Stimulated activated naive B cell treated with anti-CD40 and anti-IgM and Interleukin-4, amounts not matched to agents 10 μg/mL and 1 μg/mL and 100 μg/mL, for 72 hours (primary cell): ENCODE measurements around the gene PLA2G4D.
A peak's percentile ranks its signal among the peaks of the same experiment; 100 is the strongest.
"Not testable (repeated sequence)": the region's sequence is repeated elsewhere in the genome, so short reads cannot be mapped to it uniquely, and the experiment has no call there.

Source experiments
- ATAC-seq, 2 donors: fragments of 150-1000 bp; cut with Tn5 transposase; replicated peaks; 2 replicates each; pipeline ENCODE4 v1.10.0; 2021; ENCODE audit warnings: moderate library complexity in 1 of 2
- DNase-seq: peaks from one replicate; pipeline ENCODE4 v3.0.0; 2021
- H3K27ac Mint-ChIP-seq: one replicate; pipeline ENCODE4 v1.8.0; 2022; ENCODE audit warnings: mild to moderate bottlenecking, mixed read lengths
- H3K27me3 Mint-ChIP-seq, 2 donors: one replicate each; pipeline ENCODE4 v1.8.0; 2022; ENCODE audit warnings: mixed read lengths in 2 of 2
- H3K36me3 Mint-ChIP-seq, 2 donors: one replicate each; pipeline ENCODE4 v1.8.0; 2022; ENCODE audit warnings: mixed read lengths in 2 of 2, mild to moderate bottlenecking in 1 of 2
- H3K4me1 Mint-ChIP-seq, 2 donors: one replicate each; pipeline ENCODE4 v1.8.0; 2022; ENCODE audit warnings: mixed read lengths in 2 of 2, mild to moderate bottlenecking in 1 of 2
- H3K4me3 Mint-ChIP-seq, 2 donors: one replicate each; pipeline ENCODE4 v1.8.0; 2022; ENCODE audit warnings: mild to moderate bottlenecking in 2 of 2, mixed read lengths in 2 of 2, moderate library complexity in 1 of 2
- H3K9me3 Mint-ChIP-seq, 2 donors: one replicate each; pipeline ENCODE4 v1.8.0; 2022; ENCODE audit warnings: mixed read lengths in 2 of 2, mild to moderate bottlenecking in 1 of 2

PLA2G4D gene

DNA sequence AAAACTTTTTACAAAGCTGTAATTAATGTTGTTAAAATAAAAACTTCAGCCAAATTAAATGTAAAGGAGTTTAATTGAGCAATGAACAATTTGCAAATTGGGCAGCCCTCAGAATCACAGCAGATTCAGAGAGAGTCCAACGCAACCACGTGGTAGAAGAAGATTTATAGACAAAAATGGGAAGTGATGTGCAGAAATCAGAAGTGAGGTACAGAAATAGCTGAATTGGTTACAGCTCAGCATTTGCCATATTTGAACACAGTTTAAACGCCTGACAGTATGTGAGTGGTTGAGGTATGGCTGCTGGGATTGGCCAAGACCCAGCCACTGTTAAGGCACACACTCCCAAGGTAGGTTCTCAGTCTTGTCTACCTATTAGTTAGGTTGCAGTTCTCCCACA is 14.4 kb upstream of the PLA2G4D start:
- DNase-seq (no peak), ATAC-seq (no peak)
- Mint-ChIP-seq H3K9me3 (peaks cover 0 to 3% of the 10 kb centered on the region in 2 donors), H3K27me3 (peaks cover 12 to 21% of the 10 kb centered on the region in 2 donors), H3K4me1 (peaks cover 10 to 14% of the 10 kb centered on the region in 2 donors), H3K36me3 (no peaks in the 10 kb centered on the region), H3K27ac (no peak overlapping the region), H3K4me3 (no peak overlapping the region)

DNA sequence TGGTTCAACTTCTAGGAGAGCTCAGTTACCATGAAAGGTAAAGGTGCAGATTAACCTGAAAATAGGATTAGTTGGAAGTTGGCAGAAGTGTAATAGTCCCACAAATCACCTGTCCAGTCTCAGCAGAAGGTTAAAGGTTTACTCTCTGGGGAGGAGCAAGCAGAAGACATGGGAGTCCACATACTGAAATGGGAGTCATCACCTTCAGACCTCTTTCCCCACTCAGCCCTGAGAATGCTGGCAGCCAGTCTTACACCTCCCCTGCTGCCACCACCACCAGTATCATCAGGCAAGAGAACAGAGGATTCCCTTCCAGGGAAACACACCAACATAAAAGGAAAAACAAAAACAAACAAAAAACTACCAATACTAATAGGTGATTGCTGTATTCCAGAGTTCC is 13.8 kb upstream of the PLA2G4D start:
- Mint-ChIP-seq H3K4me1 (peaks cover 10 to 14% of the 10 kb centered on the region in 2 donors), H3K4me3 (no peak overlapping the region), H3K36me3 (no peaks in the 10 kb centered on the region), H3K27ac (peak overlapping the region; percentile 73), H3K27me3 (peaks cover 12 to 21% of the 10 kb centered on the region in 2 donors), H3K9me3 (peaks cover 0 to 3% of the 10 kb centered on the region in 2 donors)
- ATAC-seq = no peak
- DNase-seq = no peak

DNA sequence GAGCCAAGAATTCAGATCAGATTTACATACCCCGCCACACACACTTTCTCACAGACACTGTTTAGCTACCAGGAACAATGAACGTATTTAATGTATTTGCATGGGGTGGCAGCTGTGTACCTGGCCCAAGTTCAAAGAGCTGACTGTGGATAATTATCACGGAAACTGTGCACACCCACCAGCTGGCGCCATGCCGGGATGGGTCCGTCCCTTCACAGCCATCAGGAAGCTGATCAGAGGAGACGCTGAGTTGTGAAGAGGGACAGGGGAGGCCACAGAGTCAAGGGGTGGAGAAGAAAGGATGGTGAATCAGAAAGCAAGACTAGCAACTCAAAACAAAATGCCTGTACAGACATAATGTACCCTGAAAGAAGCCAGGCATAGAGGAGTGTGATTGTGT is 13.1 kb upstream of the PLA2G4D start:
- ATAC-seq (no peak), DNase-seq (no peak)
- Mint-ChIP-seq H3K27me3 (peaks cover 12 to 21% of the 10 kb centered on the region in 2 donors), H3K36me3 (no peaks in the 10 kb centered on the region), H3K27ac (no peak overlapping the region), H3K9me3 (peaks cover 0 to 1% of the 10 kb centered on the region in 2 donors), H3K4me1 (peaks cover 12 to 14% of the 10 kb centered on the region in 2 donors), H3K4me3 (no peak overlapping the region)

GRCh38 chr15:42106288-42106687 is 11.9 kb upstream of the PLA2G4D start:
- Mint-ChIP-seq H3K27me3 (peaks cover 9 to 21% of the 10 kb centered on the region in 2 donors), H3K27ac (no peak overlapping the region), H3K36me3 (no peaks in the 10 kb centered on the region), H3K4me1 (peaks cover 12 to 14% of the 10 kb centered on the region in 2 donors), H3K9me3 (no peaks in the 10 kb centered on the region), H3K4me3 (no peak overlapping the region)
- ATAC-seq (no peak), DNase-seq (no peak)

DNA sequence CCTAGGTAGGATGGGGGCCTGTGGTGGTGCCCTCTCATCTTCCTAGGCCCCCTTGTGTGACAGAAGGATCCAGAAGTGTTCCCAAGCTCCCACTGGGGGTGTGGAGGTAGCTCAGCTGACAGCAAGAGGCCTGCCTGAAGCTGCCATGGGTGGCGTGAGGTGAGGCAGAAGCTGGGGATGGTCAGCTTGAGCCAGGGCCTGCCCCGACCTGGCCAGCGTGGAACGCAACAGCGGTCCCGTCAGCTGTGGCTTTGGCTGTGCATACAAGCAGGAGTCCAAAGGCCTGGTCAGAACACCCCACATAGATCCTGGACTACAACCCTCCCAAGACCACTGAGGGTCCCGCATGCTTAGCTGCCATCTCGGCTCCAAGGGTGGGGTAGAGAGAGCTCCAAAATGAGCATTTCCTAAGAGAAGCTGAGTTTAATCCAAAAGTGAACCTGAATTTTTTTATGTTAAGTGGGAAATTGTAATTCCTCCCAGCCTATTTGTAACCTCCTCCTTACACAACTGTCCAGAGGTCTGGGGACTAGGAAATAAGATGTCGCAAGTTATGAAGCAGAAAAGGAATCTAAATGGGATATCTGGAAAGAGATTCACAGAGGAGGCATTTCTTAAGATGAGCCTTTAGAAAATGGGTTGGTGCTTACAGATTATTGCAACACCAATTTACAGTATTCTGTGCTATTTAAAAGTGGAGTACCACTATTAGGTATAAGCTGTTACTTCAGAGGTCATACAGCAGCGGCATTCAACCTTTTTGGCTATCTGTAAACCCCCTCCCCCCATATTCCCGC is 9.9 kb upstream of the PLA2G4D start:
- Mint-ChIP-seq H3K27me3 (peaks cover 0 to 12% of the 10 kb centered on the region in 2 donors), H3K36me3 (no peaks in the 10 kb centered on the region), H3K9me3 (no peaks in the 10 kb centered on the region), H3K27ac (no peak overlapping the region), H3K4me1 (peaks cover 12 to 13% of the 10 kb centered on the region in 2 donors), H3K4me3 (no peak overlapping the region)
- DNase-seq (no peak), ATAC-seq (no peak)

DNA sequence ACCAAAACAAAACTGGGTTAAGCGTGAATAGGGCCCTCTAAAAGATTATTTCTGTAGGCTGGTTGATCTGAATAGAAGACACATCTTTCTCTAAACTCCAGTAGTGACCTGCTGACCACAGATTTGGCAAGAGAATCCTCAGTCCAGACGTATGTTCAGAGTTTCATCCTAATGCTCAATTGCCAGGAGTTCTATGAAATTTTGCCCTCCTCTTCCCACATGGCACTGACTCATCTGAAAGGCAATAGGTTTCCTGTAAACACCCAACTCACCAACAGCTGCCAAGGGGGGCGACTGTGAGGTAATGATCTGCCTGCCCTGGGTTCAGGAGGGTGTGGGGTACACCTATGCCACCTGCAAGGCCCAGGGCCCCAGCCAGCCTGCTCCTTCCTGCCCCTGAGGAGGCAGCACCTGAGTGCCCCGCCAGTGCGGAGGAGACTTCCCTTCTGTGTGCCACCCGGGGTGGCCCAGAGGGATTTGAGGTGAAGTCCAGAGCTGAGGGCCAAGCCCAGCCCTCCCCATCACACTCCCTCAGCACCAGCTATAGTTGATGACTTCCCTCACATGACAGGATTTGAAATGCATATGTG is 8.4 kb upstream of the PLA2G4D start:
- ATAC-seq (no peak), DNase-seq (no peak)
- Mint-ChIP-seq H3K27me3 (peaks cover 0 to 7% of the 10 kb centered on the region in 2 donors), H3K27ac (no peak overlapping the region), H3K9me3 (no peaks in the 10 kb centered on the region), H3K36me3 (no peaks in the 10 kb centered on the region), H3K4me3 (no peak overlapping the region), H3K4me1 (peaks cover 0 to 2% of the 10 kb centered on the region in 2 donors)

- H3K4me3 Mint-ChIP-seq = no peak overlapping the region
- ATAC-seq (no peak), DNase-seq (no peak)
- H3K36me3 Mint-ChIP-seq = no peaks in the 10 kb centered on the region
- H3K9me3 Mint-ChIP-seq = no peaks in the 10 kb centered on the region
- no peak overlapping the region for H3K27ac Mint-ChIP-seq
- H3K27me3 Mint-ChIP-seq = peaks cover 2 to 4% of the 10 kb centered on the region in 2 donors
- H3K4me1 Mint-ChIP-seq = peaks cover 0 to 2% of the 10 kb centered on the region in 2 donors
Measured at GRCh38 chr15:42101861-42102260, 7.5 kb upstream of the PLA2G4D start.

GRCh38 chr15:42100021-42100800 is 5.8 kb upstream of the PLA2G4D start:
- Mint-ChIP-seq H3K36me3 (no peaks in the 10 kb centered on the region), H3K4me1 (peaks cover 0 to 2% of the 10 kb centered on the region in 2 donors), H3K4me3 (no peak overlapping the region), H3K27ac (no peak overlapping the region), H3K9me3 (no peaks in the 10 kb centered on the region), H3K27me3 (peaks cover 4 to 5% of the 10 kb centered on the region in 2 donors)
- no peak for ATAC-seq
- DNase-seq = no peak

- no peak for DNase-seq
- Mint-ChIP-seq H3K4me3 (no peak overlapping the region), H3K4me1 (peaks cover 0 to 6% of the 10 kb centered on the region in 2 donors), H3K27me3 (peaks cover 0 to 5% of the 10 kb centered on the region in 2 donors), H3K27ac (no peak overlapping the region), H3K36me3 (no peaks in the 10 kb centered on the region), H3K9me3 (no peaks in the 10 kb centered on the region)
- ATAC-seq = no peak
Measured at GRCh38 chr15:42097018-42097417, 2.7 kb upstream of the PLA2G4D start.

- H3K9me3 Mint-ChIP-seq = no peaks in the 10 kb centered on the region
- no peaks in the 10 kb centered on the region for H3K36me3 Mint-ChIP-seq
- ATAC-seq = no peak
- H3K27ac Mint-ChIP-seq = no peak overlapping the region
- H3K4me1 Mint-ChIP-seq = peaks cover 0 to 6% of the 10 kb centered on the region in 2 donors
- no peak for DNase-seq
- no peak overlapping the region for H3K4me3 Mint-ChIP-seq
- peaks cover 0 to 7% of the 10 kb centered on the region in 2 donors for H3K27me3 Mint-ChIP-seq
Measured at GRCh38 chr15:42093966-42094365, 396 bp downstream of the PLA2G4D start.

GRCh38 chr15:42092398-42093318 is 1.7 kb downstream of the PLA2G4D start:
- no peak for DNase-seq
- peak in 1 of 2 donors; percentile 39 for ATAC-seq
- Mint-ChIP-seq H3K4me1 (peaks cover 0 to 6% of the 10 kb centered on the region in 2 donors), H3K4me3 (no peak overlapping the region), H3K27ac (no peak overlapping the region), H3K9me3 (no peaks in the 10 kb centered on the region), H3K36me3 (no peaks in the 10 kb centered on the region), H3K27me3 (peaks cover 0 to 20% of the 10 kb centered on the region in 2 donors)

GRCh38 chr15:42091753-42092397 is 2.5 kb downstream of the PLA2G4D start:
- not testable (repeated sequence) for H3K4me3 Mint-ChIP-seq, ATAC-seq, H3K36me3 Mint-ChIP-seq, H3K4me1 Mint-ChIP-seq, H3K27ac Mint-ChIP-seq, H3K9me3 Mint-ChIP-seq, DNase-seq
- peaks cover 0 to 26% of the 10 kb centered on the region in 2 donors for H3K27me3 Mint-ChIP-seq

- H3K27ac Mint-ChIP-seq = no peak overlapping the region
- no peaks in the 10 kb centered on the region for H3K9me3 Mint-ChIP-seq
- peaks cover 0 to 27% of the 10 kb centered on the region in 2 donors for H3K27me3 Mint-ChIP-seq
- ATAC-seq (no peak), DNase-seq (no peak)
- no peaks in the 10 kb centered on the region for H3K36me3 Mint-ChIP-seq
- no peak overlapping the region for H3K4me3 Mint-ChIP-seq
- peaks cover 0 to 6% of the 10 kb centered on the region in 2 donors for H3K4me1 Mint-ChIP-seq
Measured at GRCh38 chr15:42090781-42091180, 3.6 kb downstream of the PLA2G4D start.
